SK-N-SH (cell line): ENCODE measurements around the gene KIAA1191. TPM values are rescaled to one million over a fixed set of nuclear protein-coding genes. Genes with fewer than 3 reads are reported as not detected.
"Not testable (repeated sequence)": the region's sequence is repeated elsewhere in the genome, so short reads cannot be mapped to it uniquely, and the experiment has no call there.

Experiments
- CTCF ChIA-PET: fragments of 300-600, 350-600 bp; formaldehyde crosslinking; extraction: SDS; loops from one replicate; lab custom pipeline; 2021; lab: Yijun Ruan, JAX
- POLR2A ChIA-PET: fragments of 350-600 bp; sonication (Branson Sonifier 250); formaldehyde crosslinking; extraction: SDS; loops from one replicate; lab custom pipeline; 2020; ENCODE audit warnings: antibody characterized with exemption, inconsistent platforms; lab: Yijun Ruan, JAX
- DNase-seq: peaks from one replicate; pipeline ENCODE4 v3.0.0; 2012
- H2AFZ ChIP-seq: fragments of 200-600 bp; sonication (generic); 2 replicates; pipeline ENCODE4 v1.8.1; 2016; ENCODE audit warnings: antibody characterized with exemption, mild to moderate bottlenecking, low read depth
- H3F3A ChIP-seq: fragments of 200-600 bp; sonication (generic); replicated peaks from 2 replicates; pipeline ENCODE3; 2016; ENCODE audit warnings: antibody characterized with exemption, mild to moderate bottlenecking; ENCODE audit not compliant: insufficient read depth
- H3K27ac ChIP-seq, 2 experiments: fragments of 200-500 bp in 1 of 2; fragments of 200-600 bp in 1 of 2; sonication (Bioruptor generic) in 1 of 2; sonication (generic), shearing (Covaris generic) in 1 of 2; 2 replicates each; pipeline versions ENCODE4 v1.5.1 to v1.6.1; 2014 to 2016; ENCODE audit warnings: low read depth in 2 of 2, inconsistent platforms in 1 of 2, low read length in 1 of 2, mild to moderate bottlenecking in 1 of 2, mixed read lengths in 1 of 2
- H3K27me3 ChIP-seq: fragments of 200-600 bp; sonication (generic), shearing (Covaris generic); 2 replicates; pipeline ENCODE4 v1.6.1; 2016; ENCODE audit warnings: mixed run types; ENCODE audit not compliant: insufficient read depth
- H3K36me3 ChIP-seq, 2 experiments: fragments of 200-500 bp in 1 of 2; fragments of 200-600 bp in 1 of 2; sonication (Bioruptor generic) in 1 of 2; sonication (generic) in 1 of 2; replicated peaks in 1 of 2; 2 replicates each; pipeline versions ENCODE3 to v1.5.1; 2014 to 2016; ENCODE audit warnings: low read length in 1 of 2, mild to moderate bottlenecking in 1 of 2; ENCODE audit not compliant: insufficient read depth in 2 of 2, control insufficient read depth in 1 of 2
- H3K4me1 ChIP-seq, 2 experiments: fragments of 200-500 bp in 1 of 2; fragments of 200-600 bp in 1 of 2; sonication (Bioruptor generic) in 1 of 2; sonication (generic), shearing (Covaris generic) in 1 of 2; 2 replicates each; pipeline versions ENCODE4 v1.5.1 to v1.6.1; 2014 to 2016; ENCODE audit warnings: low read depth in 1 of 2, low read length in 1 of 2, mixed run types in 1 of 2; ENCODE audit not compliant: insufficient read depth in 2 of 2, control insufficient read depth in 1 of 2
- H3K4me2 ChIP-seq: fragments of 200-600 bp; sonication (generic), shearing (Covaris generic); 2 replicates; pipeline ENCODE4 v1.6.1; 2017; ENCODE audit warnings: mixed run types
- H3K4me3 ChIP-seq, 2 experiments: fragments of 200-500 bp in 1 of 2; fragments of 200-600 bp in 1 of 2; sonication (Bioruptor generic) in 1 of 2; sonication (generic), shearing (Covaris generic) in 1 of 2; 2 replicates each; pipeline versions ENCODE4 v1.5.1 to v1.8.1; 2014 to 2016; ENCODE audit warnings: low read depth in 2 of 2, inconsistent platforms in 1 of 2, low read length in 1 of 2, mild to moderate bottlenecking in 1 of 2, mixed read lengths in 1 of 2, moderate library complexity in 1 of 2
- H3K79me2 ChIP-seq: fragments of 200-600 bp; sonication (generic); 2 replicates; pipeline ENCODE4 v1.8.1; 2017; ENCODE audit warnings: mild to moderate bottlenecking; ENCODE audit not compliant: insufficient read depth
- H3K9ac ChIP-seq: fragments of 200-600 bp; sonication (generic); 2 replicates; pipeline ENCODE4 v1.6.1; 2017; ENCODE audit warnings: mixed run types
- H3K9me2 ChIP-seq: fragments of 200-600 bp; sonication (generic); 2 replicates; pipeline ENCODE4 v1.6.1; 2017; ENCODE audit warnings: mixed run types
- H3K9me3 ChIP-seq: fragments of 200-600 bp; sonication (generic); 2 replicates; pipeline ENCODE4 v1.6.1; 2017; ENCODE audit warnings: mixed run types, mild to moderate bottlenecking, moderate library complexity
- H4K20me1 ChIP-seq: fragments of 200-600 bp; sonication (generic); 2 replicates; pipeline ENCODE4 v1.6.1; 2017; ENCODE audit warnings: mild to moderate bottlenecking, mixed run types; ENCODE audit not compliant: insufficient read depth
- ELF1 ChIP-seq: IDR thresholded peaks from 2 replicates; pipeline ENCODE4 v1.4.0; 2012
- EP300 ChIP-seq, 2 experiments: IDR thresholded peaks; 2 replicates each; pipeline versions ENCODE4 v1.4.0 to v1.6.1; 2012; ENCODE audit warnings: borderline replicate concordance in 1 of 2, low read depth in 1 of 2, low read length in 1 of 2
- EZH2phosphoT487 ChIP-seq: fragments of 200-600 bp; sonication (generic); IDR thresholded peaks from 2 replicates; pipeline ENCODE4 v1.6.1; 2017; ENCODE audit warnings: low read depth, mixed run types, mild to moderate bottlenecking, antibody characterized with exemption, moderate library complexity, borderline replicate concordance
- FOSL2 ChIP-seq: IDR thresholded peaks from 2 replicates; pipeline ENCODE4 v1.4.0; 2012; ENCODE audit warnings: low read depth, mild to moderate bottlenecking, moderate library complexity, borderline replicate concordance
- MAX ChIP-seq: IDR thresholded peaks from 2 replicates; pipeline ENCODE4 v1.4.0; 2012; ENCODE audit warnings: low read depth
- MEF2A ChIP-seq: IDR thresholded peaks from 2 replicates; pipeline ENCODE4 v1.4.0; 2012; ENCODE audit warnings: low read depth, borderline replicate concordance
- MXI1 ChIP-seq: IDR thresholded peaks from 2 replicates; pipeline ENCODE4 v1.6.1; 2012; ENCODE audit warnings: mild to moderate bottlenecking, low read depth, low read length, improper control_type of control experiment
- RAD21 ChIP-seq: IDR thresholded peaks from 2 replicates; pipeline ENCODE4 v1.6.1; 2012; ENCODE audit warnings: mild to moderate bottlenecking, low read length
- RFX5 ChIP-seq: IDR thresholded peaks from 2 replicates; pipeline ENCODE4 v1.6.1; 2012; ENCODE audit warnings: mild to moderate bottlenecking, improper control_type of control experiment, low read length
- RXRA ChIP-seq: IDR thresholded peaks from 2 replicates; pipeline ENCODE4 v1.4.0; 2012; ENCODE audit warnings: low read depth, mild to moderate bottlenecking, borderline replicate concordance
- SIN3A ChIP-seq: IDR thresholded peaks from 2 replicates; pipeline ENCODE4 v1.6.1; 2012; ENCODE audit warnings: low read depth, mild to moderate bottlenecking, low read length, moderate library complexity, borderline replicate concordance
- USF1 ChIP-seq: IDR thresholded peaks from 2 replicates; pipeline ENCODE4 v1.4.0; 2012; ENCODE audit warnings: low read depth, borderline replicate concordance
- WGBS: methylation state at CpG from one replicate; pipeline ENCODE4 v1.1.6; 2017; ENCODE audit warnings: low lambda C conversion rate; 5-methylcytosine and 5-hydroxymethylcytosine counted together
- polyA plus RNA-seq, 3 experiments: library from polyadenylated mRNA; depleted of rRNA; stranded (reverse); fragments of >200 nt; gene quantifications; 2 replicates each; pipeline ENCODE4 v1.2.3, GENCODE V29; 2012
- small RNA-seq, 7 experiments: library from RNA; depleted of rRNA; stranded (forward); fragments of <200 nt; gene quantifications; one replicate each; pipeline ENCODE3, GENCODE V24; 2012
- TF ChIP-seq, protein P1 (sequence below): fragments of 200-600 bp; sonication (generic); IDR thresholded peaks from 2 replicates; pipeline ENCODE4 v1.6.1; 2017; ENCODE audit warnings: antibody characterized with exemption, mild to moderate bottlenecking, moderate library complexity

KIAA1191 gene
- polyA plus RNA-seq, 1 of the 3 experiments (the other 2 are of a cell fraction): 100 TPM

GRCh38 chr5:176317534-176318374 lies 43.8 kb downstream of the KIAA1191 start:
- Histone ChIP-seq H4K20me1 (no peaks in the 10 kb centered on the region), H3K27me3 (no peaks in the 10 kb centered on the region), H3K4me2 (no peak overlapping the region), H3K4me3 (no peak overlapping the region), H3K27ac (no peak overlapping the region), H3K9me3 (no peaks in the 10 kb centered on the region), H3K9ac (no peak overlapping the region), H3K9me2 (no peaks in the 10 kb centered on the region), H3F3A (no peaks in the 10 kb centered on the region), H3K4me1 (no peaks in the 10 kb centered on the region), H2AFZ (no peak overlapping the region), H3K36me3 (peaks cover 14 to 17% of the 10 kb centered on the region in 2 experiments), H3K79me2 (no peaks in the 10 kb centered on the region)
- CTCF ChIA-PET: no interaction called here
- POLR2A ChIA-PET: no interaction called here
- 87% methylated on average over 7 of the region's 7 CpGs for WGBS
- TF ChIP-seq, protein P1, sequence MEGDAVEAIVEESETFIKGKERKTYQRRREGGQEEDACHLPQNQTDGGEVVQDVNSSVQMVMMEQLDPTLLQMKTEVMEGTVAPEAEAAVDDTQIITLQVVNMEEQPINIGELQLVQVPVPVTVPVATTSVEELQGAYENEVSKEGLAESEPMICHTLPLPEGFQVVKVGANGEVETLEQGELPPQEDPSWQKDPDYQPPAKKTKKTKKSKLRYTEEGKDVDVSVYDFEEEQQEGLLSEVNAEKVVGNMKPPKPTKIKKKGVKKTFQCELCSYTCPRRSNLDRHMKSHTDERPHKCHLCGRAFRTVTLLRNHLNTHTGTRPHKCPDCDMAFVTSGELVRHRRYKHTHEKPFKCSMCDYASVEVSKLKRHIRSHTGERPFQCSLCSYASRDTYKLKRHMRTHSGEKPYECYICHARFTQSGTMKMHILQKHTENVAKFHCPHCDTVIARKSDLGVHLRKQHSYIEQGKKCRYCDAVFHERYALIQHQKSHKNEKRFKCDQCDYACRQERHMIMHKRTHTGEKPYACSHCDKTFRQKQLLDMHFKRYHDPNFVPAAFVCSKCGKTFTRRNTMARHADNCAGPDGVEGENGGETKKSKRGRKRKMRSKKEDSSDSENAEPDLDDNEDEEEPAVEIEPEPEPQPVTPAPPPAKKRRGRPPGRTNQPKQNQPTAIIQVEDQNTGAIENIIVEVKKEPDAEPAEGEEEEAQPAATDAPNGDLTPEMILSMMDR: no peak
- TF ChIP-seq EZH2phosphoT487 (no peak), FOSL2 (no peak), MAX (no peak), RXRA (no peak), ELF1 (no peak), EP300 (IDR thresholded peaks at IDR 0.05; ENCODE audit: borderline replicate concordance in 1 of 2, low read depth in 1 of 2, low read length in 1 of 2) (no peak), RAD21 (no peak), USF1 (no peak), MEF2A (no peak), SIN3A (no peak), RFX5 (no peak), MXI1 (no peak)
- DNase-seq: no peak

GRCh38 chr5:176305356-176305755 lies 56.2 kb downstream of the KIAA1191 start:
- POLR2A ChIA-PET, CTCF ChIA-PET, H2AFZ ChIP-seq, H3K9me3 ChIP-seq, H3K79me2 ChIP-seq, H3K27ac ChIP-seq, H3K4me1 ChIP-seq, H3K4me3 ChIP-seq, H3F3A ChIP-seq, H3K27me3 ChIP-seq, H4K20me1 ChIP-seq, H3K4me2 ChIP-seq, H3K9ac ChIP-seq, DNase-seq, H3K9me2 ChIP-seq: not testable (repeated sequence)
- WGBS: no CpG with 5 or more reads among the region's 31 CpGs
- peaks cover 2 to 11% of the 10 kb centered on the region in 2 experiments for H3K36me3 ChIP-seq

Small RNA genes within 50 kb of the gene (small RNA-seq; reads per million reads assigned to genes)
- gene MIR1271: 3.7 to 12.7 (median 5.2) reads per million in 7 experiments

Other genes with a start within 250 kb of the KIAA1191 start
- gene SIMC1, start 123.3 kb downstream of the KIAA1191 start, polyA plus RNA-seq (2012; rRNA removed): 9.6 and 12.4 TPM in 2 replicates
- 4.6 and 7.8 TPM in 2 replicates for gene ARL10, start 3.7 kb upstream of the KIAA1191 start, polyA plus RNA-seq (2012; rRNA removed)
- 158 and 161 TPM in 2 replicates for gene NOP16, start 26.8 kb upstream of the KIAA1191 start, polyA plus RNA-seq (2012; rRNA removed)
- 211 and 213 TPM in 2 replicates for gene HIGD2A, start 27.0 kb upstream of the KIAA1191 start, polyA plus RNA-seq (2012; rRNA removed)
- gene CLTB, start 54.8 kb upstream of the KIAA1191 start, polyA plus RNA-seq (2012; rRNA removed): 85.9 and 91.2 TPM in 2 replicates
- 25.5 and 35.1 TPM in 2 replicates for gene FAF2, start 86.6 kb upstream of the KIAA1191 start, polyA plus RNA-seq (2012; rRNA removed)
- 13.2 and 17.9 TPM in 2 replicates for gene RNF44, start 175.6 kb upstream of the KIAA1191 start, polyA plus RNA-seq (2012; rRNA removed)
- gene CDHR2, start 187.6 kb upstream of the KIAA1191 start, polyA plus RNA-seq (2012; rRNA removed): 0.02 TPM in 1 of 2 replicates, not detected in the other
- 5.9 and 6.6 TPM in 2 replicates for gene GPRIN1, start 248.4 kb upstream of the KIAA1191 start, polyA plus RNA-seq (2012; rRNA removed)